HEK293 (cell line): ENCODE results near the gene NAXE.

ENCODE experiments used
- EGR2 ChIP-seq: fragments of 450-650 bp; formaldehyde crosslinking; IDR thresholded peaks from 2 replicates; pipeline ENCODE4 v1.5.1; 2016; ENCODE audit warnings: low read depth, missing biosample characterization, missing genetic modification characterization
- KLF9 ChIP-seq: fragments of 450-650 bp; formaldehyde crosslinking; IDR thresholded peaks from 2 replicates; pipeline ENCODE4 v1.5.1; 2016; ENCODE audit warnings: missing biosample characterization, missing genetic modification characterization, low read depth
- PRDM1 ChIP-seq: fragments of 450-650 bp; formaldehyde crosslinking; IDR thresholded peaks from 2 replicates; pipeline ENCODE4; 2016; ENCODE audit warnings: missing biosample characterization, missing genetic modification characterization
- TRIM28 ChIP-seq: IDR thresholded peaks from 2 replicates; pipeline ENCODE4 v1.6.1; 2011; ENCODE audit warnings: low read length, control low read depth, borderline replicate concordance
- YY1 ChIP-seq: fragments of 450-650 bp; formaldehyde crosslinking; IDR thresholded peaks from 2 replicates; pipeline ENCODE4 v1.5.1; 2018; ENCODE audit warnings: missing biosample characterization, missing genetic modification characterization
- ZFP69B ChIP-seq: fragments of 450-650 bp; formaldehyde crosslinking; IDR thresholded peaks from 2 replicates; pipeline ENCODE4 v1.5.1; 2016; ENCODE audit warnings: missing biosample characterization, missing genetic modification characterization
- ZNF169 ChIP-seq: fragments of 450-650 bp; formaldehyde crosslinking; IDR thresholded peaks from 2 replicates; pipeline ENCODE4 v1.5.1; 2016; ENCODE audit warnings: missing biosample characterization, missing genetic modification characterization
- ZNF501 ChIP-seq: fragments of 450-650 bp; formaldehyde crosslinking; IDR thresholded peaks from 2 replicates; pipeline ENCODE4 v1.5.1; 2016; ENCODE audit warnings: missing biosample characterization, missing genetic modification characterization
- ZNF521 ChIP-seq: fragments of 450-650 bp; formaldehyde crosslinking; IDR thresholded peaks from 2 replicates; pipeline ENCODE4 v1.5.1; 2017; ENCODE audit warnings: missing biosample characterization, mild to moderate bottlenecking, missing genetic modification characterization
- ZNF558 ChIP-seq: fragments of 450-650 bp; formaldehyde crosslinking; IDR thresholded peaks from 2 replicates; pipeline ENCODE4 v1.5.1; 2016; ENCODE audit warnings: missing biosample characterization, missing genetic modification characterization
- ZNF76 ChIP-seq: fragments of 450-650 bp; formaldehyde crosslinking; IDR thresholded peaks from 2 replicates; pipeline ENCODE4; 2016; ENCODE audit warnings: low read depth, missing biosample characterization, missing genetic modification characterization, borderline replicate concordance
- ZXDB ChIP-seq: fragments of 450-650 bp; formaldehyde crosslinking; IDR thresholded peaks from 2 replicates; pipeline ENCODE4 v1.5.1; 2016; ENCODE audit warnings: missing biosample characterization, missing genetic modification characterization
- TF ChIP-seq, protein P1 (sequence below): fragments of 450-650 bp; formaldehyde crosslinking; IDR thresholded peaks from 2 replicates; pipeline ENCODE4 v1.5.1; 2016; ENCODE audit warnings: missing biosample characterization, missing genetic modification characterization
- TF ChIP-seq, protein P2 (sequence below): fragments of 450-650 bp; formaldehyde crosslinking; IDR thresholded peaks from 2 replicates; pipeline ENCODE4 v1.5.1; 2016; ENCODE audit warnings: missing biosample characterization, missing genetic modification characterization
- TF ChIP-seq, protein P3 (sequence below): fragments of 450-650 bp; formaldehyde crosslinking; IDR thresholded peaks from 2 replicates; pipeline ENCODE4 v1.5.1; 2016; ENCODE audit warnings: missing biosample characterization, missing genetic modification characterization
- TF ChIP-seq, protein P4 (sequence below): fragments of 450-650 bp; formaldehyde crosslinking; IDR thresholded peaks from 2 replicates; pipeline ENCODE4 v1.5.1; 2017; ENCODE audit warnings: missing biosample characterization, missing genetic modification characterization
- TF ChIP-seq, protein P5 (sequence below): fragments of 450-650 bp; formaldehyde crosslinking; IDR thresholded peaks from 2 replicates; pipeline ENCODE4 v1.5.1; 2016; ENCODE audit warnings: missing biosample characterization, missing genetic modification characterization
- TF ChIP-seq, protein P6 (sequence below): fragments of 450-650 bp; formaldehyde crosslinking; IDR thresholded peaks from 2 replicates; pipeline ENCODE4 v1.5.0; 2017; ENCODE audit warnings: missing biosample characterization, missing genetic modification characterization, borderline replicate concordance

NAXE gene

DNA sequence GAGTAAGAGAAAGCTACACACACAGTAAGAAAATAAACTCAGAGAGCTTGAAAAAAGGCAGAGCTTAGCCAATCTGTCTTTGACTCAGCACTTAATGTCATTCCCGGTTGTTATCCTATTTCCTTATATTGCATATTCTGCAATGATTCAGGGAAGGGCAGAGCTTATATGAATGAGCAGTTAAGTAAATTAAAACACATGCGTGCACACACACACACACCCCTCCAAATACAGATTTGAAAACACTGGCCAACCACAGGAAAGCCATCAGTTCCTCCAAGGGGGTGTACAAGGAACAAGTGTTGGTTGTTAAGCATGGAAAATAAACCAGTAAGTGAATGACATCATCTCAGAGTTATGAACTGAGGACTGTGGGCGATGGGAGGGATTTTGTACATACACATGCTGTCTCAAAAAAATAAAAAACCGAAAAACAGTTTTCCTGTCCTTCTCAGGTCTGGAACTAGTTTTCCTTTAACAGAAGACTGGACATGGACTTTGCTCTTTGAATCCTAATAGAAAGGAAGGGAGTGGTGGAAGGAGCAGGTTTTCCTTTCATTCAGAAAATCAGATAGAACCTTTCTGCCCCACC is 20.2 kb upstream of the NAXE start (continued):
- TF ChIP-seq ZFP69B (tag by site-specific recombination) (peak; percentile 33; the same call in 1 of the 2 replicates), ZNF558 (tag by site-specific recombination) (0 out of 2 replicates have a peak, but pooled peaks have one; percentile 15), ZXDB (0 out of 2 replicates have a peak, but pooled peaks have one; percentile 38), PRDM1 (tag by site-specific recombination) (0 out of 2 replicates have a peak, but pooled peaks have one; percentile 4), YY1 (tag by site-specific recombination) (no peak), ZNF169 (tag by site-specific recombination) (no peak), EGR2 (tag by site-specific recombination) (peak; percentile 49; the same call in 1 of the 2 replicates), KLF9 (tag by site-specific recombination) (peak; percentile 24), ZNF76 (tag by site-specific recombination) (peak; percentile 49; the same call in 1 of the 2 replicates), ZNF521 (tag by site-specific recombination) (no peak), TRIM28 (peak; percentile 4; the same call in 1 of the 2 replicates), ZNF501 (0 out of 2 replicates have a peak, but pooled peaks have one; percentile 14)
- TF ChIP-seq, protein P1, sequence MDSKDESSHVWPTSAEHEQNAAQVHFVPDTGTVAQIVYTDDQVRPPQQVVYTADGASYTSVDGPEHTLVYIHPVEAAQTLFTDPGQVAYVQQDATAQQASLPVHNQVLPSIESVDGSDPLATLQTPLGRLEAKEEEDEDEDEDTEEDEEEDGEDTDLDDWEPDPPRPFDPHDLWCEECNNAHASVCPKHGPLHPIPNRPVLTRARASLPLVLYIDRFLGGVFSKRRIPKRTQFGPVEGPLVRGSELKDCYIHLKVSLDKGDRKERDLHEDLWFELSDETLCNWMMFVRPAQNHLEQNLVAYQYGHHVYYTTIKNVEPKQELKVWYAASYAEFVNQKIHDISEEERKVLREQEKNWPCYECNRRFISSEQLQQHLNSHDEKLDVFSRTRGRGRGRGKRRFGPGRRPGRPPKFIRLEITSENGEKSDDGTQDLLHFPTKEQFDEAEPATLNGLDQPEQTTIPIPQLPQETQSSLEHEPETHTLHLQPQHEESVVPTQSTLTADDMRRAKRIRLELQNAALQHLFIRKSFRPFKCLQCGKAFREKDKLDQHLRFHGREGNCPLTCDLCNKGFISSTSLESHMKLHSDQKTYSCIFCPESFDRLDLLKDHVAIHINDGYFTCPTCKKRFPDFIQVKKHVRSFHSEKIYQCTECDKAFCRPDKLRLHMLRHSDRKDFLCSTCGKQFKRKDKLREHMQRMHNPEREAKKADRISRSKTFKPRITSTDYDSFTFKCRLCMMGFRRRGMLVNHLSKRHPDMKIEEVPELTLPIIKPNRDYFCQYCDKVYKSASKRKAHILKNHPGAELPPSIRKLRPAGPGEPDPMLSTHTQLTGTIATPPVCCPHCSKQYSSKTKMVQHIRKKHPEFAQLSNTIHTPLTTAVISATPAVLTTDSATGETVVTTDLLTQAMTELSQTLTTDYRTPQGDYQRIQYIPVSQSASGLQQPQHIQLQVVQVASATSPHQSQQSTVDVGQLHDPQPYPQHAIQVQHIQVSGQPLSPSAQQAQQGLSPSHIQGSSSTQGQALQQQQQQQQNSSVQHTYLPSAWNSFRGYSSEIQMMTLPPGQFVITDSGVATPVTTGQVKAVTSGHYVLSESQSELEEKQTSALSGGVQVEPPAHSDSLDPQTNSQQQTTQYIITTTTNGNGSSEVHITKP (tag by site-specific recombination), result peak; percentile 75
- TF ChIP-seq, protein P2, sequence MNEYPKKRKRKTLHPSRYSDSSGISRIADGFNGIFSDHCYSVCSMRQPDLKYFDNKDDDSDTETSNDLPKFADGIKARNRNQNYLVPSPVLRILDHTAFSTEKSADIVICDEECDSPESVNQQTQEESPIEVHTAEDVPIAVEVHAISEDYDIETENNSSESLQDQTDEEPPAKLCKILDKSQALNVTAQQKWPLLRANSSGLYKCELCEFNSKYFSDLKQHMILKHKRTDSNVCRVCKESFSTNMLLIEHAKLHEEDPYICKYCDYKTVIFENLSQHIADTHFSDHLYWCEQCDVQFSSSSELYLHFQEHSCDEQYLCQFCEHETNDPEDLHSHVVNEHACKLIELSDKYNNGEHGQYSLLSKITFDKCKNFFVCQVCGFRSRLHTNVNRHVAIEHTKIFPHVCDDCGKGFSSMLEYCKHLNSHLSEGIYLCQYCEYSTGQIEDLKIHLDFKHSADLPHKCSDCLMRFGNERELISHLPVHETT (tag by site-specific recombination), result no peak
- TF ChIP-seq, protein P3, sequence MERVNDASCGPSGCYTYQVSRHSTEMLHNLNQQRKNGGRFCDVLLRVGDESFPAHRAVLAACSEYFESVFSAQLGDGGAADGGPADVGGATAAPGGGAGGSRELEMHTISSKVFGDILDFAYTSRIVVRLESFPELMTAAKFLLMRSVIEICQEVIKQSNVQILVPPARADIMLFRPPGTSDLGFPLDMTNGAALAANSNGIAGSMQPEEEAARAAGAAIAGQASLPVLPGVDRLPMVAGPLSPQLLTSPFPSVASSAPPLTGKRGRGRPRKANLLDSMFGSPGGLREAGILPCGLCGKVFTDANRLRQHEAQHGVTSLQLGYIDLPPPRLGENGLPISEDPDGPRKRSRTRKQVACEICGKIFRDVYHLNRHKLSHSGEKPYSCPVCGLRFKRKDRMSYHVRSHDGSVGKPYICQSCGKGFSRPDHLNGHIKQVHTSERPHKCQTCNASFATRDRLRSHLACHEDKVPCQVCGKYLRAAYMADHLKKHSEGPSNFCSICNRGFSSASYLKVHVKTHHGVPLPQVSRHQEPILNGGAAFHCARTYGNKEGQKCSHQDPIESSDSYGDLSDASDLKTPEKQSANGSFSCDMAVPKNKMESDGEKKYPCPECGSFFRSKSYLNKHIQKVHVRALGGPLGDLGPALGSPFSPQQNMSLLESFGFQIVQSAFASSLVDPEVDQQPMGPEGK (tag by site-specific recombination), result peak; percentile 61
- TF ChIP-seq, protein P4, sequence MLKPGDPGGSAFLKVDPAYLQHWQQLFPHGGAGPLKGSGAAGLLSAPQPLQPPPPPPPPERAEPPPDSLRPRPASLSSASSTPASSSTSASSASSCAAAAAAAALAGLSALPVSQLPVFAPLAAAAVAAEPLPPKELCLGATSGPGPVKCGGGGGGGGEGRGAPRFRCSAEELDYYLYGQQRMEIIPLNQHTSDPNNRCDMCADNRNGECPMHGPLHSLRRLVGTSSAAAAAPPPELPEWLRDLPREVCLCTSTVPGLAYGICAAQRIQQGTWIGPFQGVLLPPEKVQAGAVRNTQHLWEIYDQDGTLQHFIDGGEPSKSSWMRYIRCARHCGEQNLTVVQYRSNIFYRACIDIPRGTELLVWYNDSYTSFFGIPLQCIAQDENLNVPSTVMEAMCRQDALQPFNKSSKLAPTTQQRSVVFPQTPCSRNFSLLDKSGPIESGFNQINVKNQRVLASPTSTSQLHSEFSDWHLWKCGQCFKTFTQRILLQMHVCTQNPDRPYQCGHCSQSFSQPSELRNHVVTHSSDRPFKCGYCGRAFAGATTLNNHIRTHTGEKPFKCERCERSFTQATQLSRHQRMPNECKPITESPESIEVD (tag by site-specific recombination), result peak; percentile 55
- TF ChIP-seq, protein P5, sequence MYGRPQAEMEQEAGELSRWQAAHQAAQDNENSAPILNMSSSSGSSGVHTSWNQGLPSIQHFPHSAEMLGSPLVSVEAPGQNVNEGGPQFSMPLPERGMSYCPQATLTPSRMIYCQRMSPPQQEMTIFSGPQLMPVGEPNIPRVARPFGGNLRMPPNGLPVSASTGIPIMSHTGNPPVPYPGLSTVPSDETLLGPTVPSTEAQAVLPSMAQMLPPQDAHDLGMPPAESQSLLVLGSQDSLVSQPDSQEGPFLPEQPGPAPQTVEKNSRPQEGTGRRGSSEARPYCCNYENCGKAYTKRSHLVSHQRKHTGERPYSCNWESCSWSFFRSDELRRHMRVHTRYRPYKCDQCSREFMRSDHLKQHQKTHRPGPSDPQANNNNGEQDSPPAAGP (tag by site-specific recombination), result peak; percentile 96
- TF ChIP-seq, protein P6, sequence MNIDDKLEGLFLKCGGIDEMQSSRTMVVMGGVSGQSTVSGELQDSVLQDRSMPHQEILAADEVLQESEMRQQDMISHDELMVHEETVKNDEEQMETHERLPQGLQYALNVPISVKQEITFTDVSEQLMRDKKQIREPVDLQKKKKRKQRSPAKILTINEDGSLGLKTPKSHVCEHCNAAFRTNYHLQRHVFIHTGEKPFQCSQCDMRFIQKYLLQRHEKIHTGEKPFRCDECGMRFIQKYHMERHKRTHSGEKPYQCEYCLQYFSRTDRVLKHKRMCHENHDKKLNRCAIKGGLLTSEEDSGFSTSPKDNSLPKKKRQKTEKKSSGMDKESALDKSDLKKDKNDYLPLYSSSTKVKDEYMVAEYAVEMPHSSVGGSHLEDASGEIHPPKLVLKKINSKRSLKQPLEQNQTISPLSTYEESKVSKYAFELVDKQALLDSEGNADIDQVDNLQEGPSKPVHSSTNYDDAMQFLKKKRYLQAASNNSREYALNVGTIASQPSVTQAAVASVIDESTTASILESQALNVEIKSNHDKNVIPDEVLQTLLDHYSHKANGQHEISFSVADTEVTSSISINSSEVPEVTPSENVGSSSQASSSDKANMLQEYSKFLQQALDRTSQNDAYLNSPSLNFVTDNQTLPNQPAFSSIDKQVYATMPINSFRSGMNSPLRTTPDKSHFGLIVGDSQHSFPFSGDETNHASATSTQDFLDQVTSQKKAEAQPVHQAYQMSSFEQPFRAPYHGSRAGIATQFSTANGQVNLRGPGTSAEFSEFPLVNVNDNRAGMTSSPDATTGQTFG (tag by site-specific recombination), result no peak
